HCT116 (cell line): ENCODE measurements around the gene ACSM5. TPM values are rescaled to one million over a fixed set of nuclear protein-coding genes. Genes with fewer than 3 reads are reported as not detected.

Experiments used
- ATAC-seq: fragments of 200-7000 bp; cut with Tn5 transposase; 2 replicates; pipeline ENCODE4 v1.9.1; 2020; ENCODE audit warnings: mild to moderate bottlenecking, moderate library complexity
- BruUV-seq: library from RNA; stranded (reverse); fragments of 400-500 nt; replicated peaks from 2 replicates; lab custom pipeline; 2021; lab: Mats Ljungman, UMichigan
- CTCF ChIA-PET: fragments of 300-600 bp; sonication (Branson Sonifier 250); formaldehyde crosslinking; loops from one replicate; lab custom pipeline; 2021; ENCODE audit warnings: antibody characterized with exemption; lab: Charles Lee
- POLR2A ChIA-PET: fragments of 300-600, 350-600 bp; sonication (Branson Sonifier 250); formaldehyde crosslinking; loops from one replicate; lab custom pipeline; 2021; ENCODE audit warnings: antibody characterized with exemption; lab: Charles Lee
- RAD21 ChIA-PET, 2 experiments: fragments of 300-600 bp; sonication (Branson Sonifier 250); formaldehyde crosslinking; loops; one replicate each; lab custom pipeline; 2023; ENCODE audit warnings: low total read pairs in 2 of 2; ENCODE audit not compliant: uncharacterized antibody in 2 of 2, unreplicated experiment in 2 of 2, low non-redundant PET in 1 of 2; lab: Charles Lee
- DNase-seq: peaks from one replicate; pipeline ENCODE4 v3.0.0-alpha.2; 2010; ENCODE audit warnings: low read depth, low spot score
- H2AFZ ChIP-seq: fragments of 200-600 bp; shearing (Covaris generic), sonication (generic); 2 replicates; pipeline ENCODE4 v1.6.1; 2017; ENCODE audit warnings: low read depth, mixed run types, mixed read lengths, antibody characterized with exemption, low read length; ENCODE audit not compliant: poor library complexity, severe bottlenecking
- H3K27ac ChIP-seq: 2 replicates; pipeline ENCODE4 v1.5.1; 2012; ENCODE audit warnings: low read depth, low read length
- H3K27me3 ChIP-seq: fragments of 200-600 bp; sonication (generic); 2 replicates; pipeline ENCODE4 v1.6.1; 2016; ENCODE audit warnings: mixed run types, low read length, mixed read lengths; ENCODE audit not compliant: insufficient read depth
- H3K36me3 ChIP-seq, 2 experiments: fragments of 200-500 bp in 1 of 2; fragments of 200-600 bp in 1 of 2; sonication (Bioruptor generic) in 1 of 2; sonication (generic) in 1 of 2; 2 replicates each; pipeline versions ENCODE4 v1.5.1 to v1.6.1; 2014 to 2016; ENCODE audit warnings: low read length in 2 of 2, inconsistent platforms in 1 of 2, mixed read lengths in 1 of 2, mixed run types in 1 of 2; ENCODE audit not compliant: insufficient read depth in 2 of 2, control insufficient read depth in 1 of 2
- H3K4me1 ChIP-seq, 2 experiments: fragments of 200-600 bp in 1 of 2; sonication (generic) in 1 of 2; 2 replicates each; pipeline versions ENCODE4 v1.5.1 to v1.6.1; 2012 to 2017; ENCODE audit warnings: low read length in 2 of 2, inconsistent platforms in 1 of 2, mild to moderate bottlenecking in 1 of 2, mixed read lengths in 1 of 2, mixed run types in 1 of 2, moderate library complexity in 1 of 2; ENCODE audit not compliant: insufficient read depth in 2 of 2, control insufficient read depth in 1 of 2
- H3K4me2 ChIP-seq: fragments of 200-600 bp; sonication (generic); 2 replicates; pipeline ENCODE4 v1.6.1; 2017; ENCODE audit warnings: mixed run types, low read length, mixed read lengths
- H3K4me3 ChIP-seq, 2 experiments: fragments of 200-600 bp in 1 of 2; sonication (generic) in 1 of 2; replicated peaks in 1 of 2; 2 replicates each; pipeline ENCODE4 v1.5.1; 2011 to 2016; ENCODE audit warnings: low read length in 2 of 2, control low read depth in 1 of 2, low read depth in 1 of 2, mild to moderate bottlenecking in 1 of 2, mixed read lengths in 1 of 2, mixed run types in 1 of 2
- H3K79me2 ChIP-seq: fragments of 200-600 bp; sonication (generic); 2 replicates; pipeline ENCODE4 v1.6.1; 2017; ENCODE audit warnings: mild to moderate bottlenecking, mixed run types, low read length, moderate library complexity, mixed read lengths; ENCODE audit not compliant: insufficient read depth
- H3K9ac ChIP-seq: fragments of 200-600 bp; sonication (generic); 2 replicates; pipeline ENCODE4 v1.6.1; 2016; ENCODE audit warnings: low read length, mixed read lengths
- H3K9me2 ChIP-seq: fragments of 200-600 bp; sonication (generic), shearing (Covaris generic); 2 replicates; pipeline ENCODE4 v1.6.1; 2017; ENCODE audit warnings: mixed run types, mild to moderate bottlenecking, moderate library complexity; ENCODE audit not compliant: insufficient read depth
- H3K9me3 ChIP-seq, 2 experiments: fragments of 200-500 bp in 1 of 2; fragments of 200-600 bp in 1 of 2; sonication (Bioruptor generic) in 1 of 2; sonication (generic) in 1 of 2; 2 replicates each; pipeline ENCODE4 v1.6.1; 2014 to 2017; ENCODE audit warnings: low read length in 2 of 2, mixed read lengths in 2 of 2, inconsistent platforms in 1 of 2, low read depth in 1 of 2, mild to moderate bottlenecking in 1 of 2, mixed run types in 1 of 2, moderate library complexity in 1 of 2; ENCODE audit not compliant: control insufficient read depth in 1 of 2, insufficient read depth in 1 of 2
- H4K20me1 ChIP-seq: fragments of 200-600 bp; sonication (generic), shearing (Covaris generic); 2 replicates; pipeline ENCODE4 v1.6.1; 2017; ENCODE audit warnings: mixed run types, mild to moderate bottlenecking, moderate library complexity; ENCODE audit not compliant: insufficient read depth
- EGR1 ChIP-seq: IDR thresholded peaks from 2 replicates; pipeline ENCODE4 v1.6.1; 2012; ENCODE audit warnings: low read depth
- EZH2 ChIP-seq: fragments of 200-600 bp; sonication (generic); IDR thresholded peaks from 2 replicates; pipeline ENCODE4 v1.6.1; 2017; ENCODE audit warnings: antibody characterized with exemption, mixed run types
- EZH2phosphoT487 ChIP-seq: fragments of 200-600 bp; IDR thresholded peaks from 2 replicates; pipeline ENCODE4 v1.6.1; 2018; ENCODE audit warnings: antibody characterized with exemption, borderline replicate concordance
- POLR2A ChIP-seq: IDR thresholded peaks from 2 replicates; pipeline ENCODE4 v1.7.0; 2011; ENCODE audit warnings: borderline replicate concordance; ENCODE audit not compliant: insufficient read depth, insufficient read length; ENCODE audit errors: extremely low read depth
- REST ChIP-seq: IDR thresholded peaks from 2 replicates; pipeline ENCODE4 v1.6.1; 2012; ENCODE audit warnings: low read depth
- SIN3A ChIP-seq: IDR thresholded peaks from 2 replicates; pipeline ENCODE4 v1.6.1; 2012; ENCODE audit warnings: low read depth
- SP1 ChIP-seq: IDR thresholded peaks from 2 replicates; pipeline ENCODE4 v1.6.1; 2012; ENCODE audit warnings: low read depth
- TCF7L2 ChIP-seq: IDR thresholded peaks from 2 replicates; pipeline ENCODE4 v1.7.0; 2011; ENCODE audit warnings: borderline replicate concordance, inconsistent platforms; ENCODE audit not compliant: insufficient read depth, insufficient read length; ENCODE audit errors: extremely low read depth
- ZBTB33 ChIP-seq: IDR thresholded peaks from 2 replicates; pipeline ENCODE4 v1.6.1; 2011; ENCODE audit warnings: mild to moderate bottlenecking, low read length, moderate library complexity; ENCODE audit not compliant: insufficient replicate concordance; ENCODE audit errors: extremely low read depth
- intact Hi-C: fragments of 100-400 bp; cut with micrococcal nuclease; formaldehyde crosslinking; loops from 2 replicates; pipeline ENCODE4 v1.10.0; 2022
- total RNA-seq: library from RNA; stranded (reverse); gene quantifications from one replicate; pipeline ENCODE4 v1.2.1, GENCODE V29; 2021; ENCODE audit not compliant: unreplicated experiment
- TF ChIP-seq, protein P1 (sequence below), 3 experiments: fragments of 200-600 bp in 1 of 3; sonication (generic) in 1 of 3; IDR thresholded peaks in 2 of 3; conservative IDR thresholded peaks in 1 of 3; 2 replicates each; pipeline ENCODE4 v1.5.1; 2012 to 2017; ENCODE audit warnings: low read depth in 2 of 3, low read length in 2 of 3, antibody characterized with exemption in 1 of 3, borderline replicate concordance in 1 of 3, control low read depth in 1 of 3, mild to moderate bottlenecking in 1 of 3, mixed read lengths in 1 of 3, mixed run types in 1 of 3, moderate library complexity in 1 of 3; ENCODE audit not compliant: insufficient read depth in 1 of 3

ACSM5 gene
- total RNA-seq, 1 experiment from 2014 or later: not detected

DNA sequence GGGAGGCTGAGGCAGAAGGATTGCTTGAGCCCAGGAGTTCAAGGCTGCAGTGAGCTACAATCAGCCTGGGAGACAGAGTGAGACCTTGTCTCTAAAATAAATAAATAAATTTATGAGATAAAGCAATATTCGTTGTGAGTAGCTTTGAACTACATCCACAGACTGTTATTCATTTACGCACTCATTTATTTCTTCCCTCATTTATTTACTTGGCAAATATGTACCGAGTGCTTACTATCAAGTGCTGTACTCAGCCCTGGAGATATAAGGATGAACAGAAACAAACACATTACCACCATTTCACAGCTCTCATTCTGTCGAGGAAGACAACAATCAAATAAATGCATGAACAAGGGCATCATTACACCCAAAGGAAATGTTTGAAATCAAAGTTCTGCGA is 32.2 kb upstream of the ACSM5 start:
- Histone ChIP-seq H3K4me2 (no peak overlapping the region), H3K9ac (no peak overlapping the region), H3K4me1 (no peaks in the 10 kb centered on the region), H3K36me3 (no peaks in the 10 kb centered on the region), H3K27me3 (peaks cover 43% of the 10 kb centered on the region), H3K9me3 (no peaks in the 10 kb centered on the region), H2AFZ (no peak overlapping the region), H3K79me2 (no peaks in the 10 kb centered on the region), H3K4me3 (no peak overlapping the region), H4K20me1 (no peaks in the 10 kb centered on the region), H3K9me2 (no peaks in the 10 kb centered on the region), H3K27ac (no peak overlapping the region)
- CTCF ChIA-PET: interaction anchor here (0.9 to 1.8 kb wide), 2 partner anchors 8 to 470 kb away, joined by 3 to 13 read pairs; no protein-coding TSS in a partner anchor
- RAD21 ChIA-PET: no interaction called here
- BruUV-seq: no TSS peak
- POLR2A ChIA-PET: no interaction called here
- TF ChIP-seq EZH2phosphoT487 (no peak), TCF7L2 (no peak), POLR2A (no peak), SP1 (no peak), EZH2 (no peak), EGR1 (no peak)
- DNase-seq (no peak), ATAC-seq (no peak)
- intact Hi-C loops: no loop called here

DNA sequence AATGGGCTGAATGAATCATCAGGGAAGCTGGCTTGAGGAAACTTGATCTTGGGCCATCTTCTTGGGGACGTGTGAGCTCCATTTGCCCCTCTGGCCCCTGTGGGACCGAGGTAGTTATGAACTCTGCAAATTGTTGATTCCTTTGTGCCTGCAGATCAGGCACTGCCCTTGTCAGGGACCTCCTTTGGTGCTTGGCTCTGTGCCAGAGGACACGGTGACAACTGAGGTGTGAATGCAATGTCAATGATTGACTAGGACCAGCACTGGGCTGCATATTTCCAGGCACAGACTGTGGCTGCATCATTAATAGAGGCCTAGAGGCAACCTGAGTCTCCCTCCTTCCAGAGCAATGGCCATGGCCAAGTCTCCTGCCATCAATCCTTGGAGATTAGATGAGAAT is 28.6 kb upstream of the ACSM5 start:
- ChIA-PET RAD21 (no interaction called here), CTCF (interaction anchor here (0.8 to 2.8 kb wide), 2 partner anchors 473 to 480 kb away, joined by 5 to 20 read pairs; no protein-coding TSS in a partner anchor), POLR2A (interaction anchor here (0.9 kb wide), 1 partner anchor 473 kb away, joined by 3 read pairs; no protein-coding TSS in a partner anchor)
- Histone ChIP-seq H3K79me2 (no peaks in the 10 kb centered on the region), H3K4me1 (no peaks in the 10 kb centered on the region), H3K4me3 (no peak overlapping the region), H2AFZ (no peak overlapping the region), H3K27me3 (peaks cover 17% of the 10 kb centered on the region), H3K36me3 (no peaks in the 10 kb centered on the region), H3K9ac (no peak overlapping the region), H4K20me1 (no peaks in the 10 kb centered on the region), H3K9me3 (no peaks in the 10 kb centered on the region), H3K27ac (no peak overlapping the region), H3K9me2 (no peaks in the 10 kb centered on the region), H3K4me2 (no peak overlapping the region)
- TF ChIP-seq SIN3A (no peak), REST (no peak), ZBTB33 (no peak)
- TF ChIP-seq, protein P1, sequence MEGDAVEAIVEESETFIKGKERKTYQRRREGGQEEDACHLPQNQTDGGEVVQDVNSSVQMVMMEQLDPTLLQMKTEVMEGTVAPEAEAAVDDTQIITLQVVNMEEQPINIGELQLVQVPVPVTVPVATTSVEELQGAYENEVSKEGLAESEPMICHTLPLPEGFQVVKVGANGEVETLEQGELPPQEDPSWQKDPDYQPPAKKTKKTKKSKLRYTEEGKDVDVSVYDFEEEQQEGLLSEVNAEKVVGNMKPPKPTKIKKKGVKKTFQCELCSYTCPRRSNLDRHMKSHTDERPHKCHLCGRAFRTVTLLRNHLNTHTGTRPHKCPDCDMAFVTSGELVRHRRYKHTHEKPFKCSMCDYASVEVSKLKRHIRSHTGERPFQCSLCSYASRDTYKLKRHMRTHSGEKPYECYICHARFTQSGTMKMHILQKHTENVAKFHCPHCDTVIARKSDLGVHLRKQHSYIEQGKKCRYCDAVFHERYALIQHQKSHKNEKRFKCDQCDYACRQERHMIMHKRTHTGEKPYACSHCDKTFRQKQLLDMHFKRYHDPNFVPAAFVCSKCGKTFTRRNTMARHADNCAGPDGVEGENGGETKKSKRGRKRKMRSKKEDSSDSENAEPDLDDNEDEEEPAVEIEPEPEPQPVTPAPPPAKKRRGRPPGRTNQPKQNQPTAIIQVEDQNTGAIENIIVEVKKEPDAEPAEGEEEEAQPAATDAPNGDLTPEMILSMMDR (IDR thresholded peaks at IDR 0.05 in 2 of 3, conservative IDR thresholded peaks at IDR 0.05 in 1 of 3; ENCODE audit: borderline replicate concordance in 1 of 3, insufficient read depth in 1 of 3, low read depth in 2 of 3, low read length in 2 of 3): no peak
- BruUV-seq: no TSS peak
- intact Hi-C loops: loop anchor here (5.0 kb wide), 1 partner anchor 778 kb away; no protein-coding TSS in a partner anchor
- ATAC-seq (no peak), DNase-seq (no peak)
